ENCODE results near the gene HECTD1. TPM values are rescaled to one million over a fixed set of nuclear protein-coding genes. Genes with fewer than 3 reads are reported as not detected.

HECTD1 gene
- total and polyA plus RNA-seq, 8 donors, result 33.5 to 529 (median 182) TPM

DNA sequence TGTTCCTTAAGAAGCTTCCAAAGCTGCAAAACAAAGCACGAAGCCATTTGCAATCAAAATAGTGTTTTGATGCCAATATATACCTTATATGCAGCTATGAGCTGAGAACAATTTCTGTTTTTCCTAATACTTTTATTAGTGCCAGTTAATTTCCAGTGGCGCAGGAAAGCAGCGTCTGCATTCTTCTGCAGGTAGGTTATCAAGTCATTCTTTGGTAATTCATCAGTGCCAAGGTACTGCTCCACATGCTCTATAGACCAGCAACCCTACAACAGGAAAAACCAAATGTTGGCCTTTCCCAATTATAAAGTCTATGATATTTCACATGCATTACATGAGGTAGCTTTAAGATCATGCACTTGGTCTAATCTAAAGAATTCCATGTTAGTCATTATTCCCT, 93.8 kb downstream of the HECTD1 start:
- no peak for TF ChIP-seq POLR2AphosphoS5 (IDR thresholded peaks at IDR 0.05)
- no peak for TF ChIP-seq EP300 (IDR thresholded peaks at IDR 0.05)
- TF ChIP-seq POLR2A (IDR thresholded peaks at IDR 0.05), result no peak
- no peak for TF ChIP-seq CTCF (IDR thresholded peaks at IDR 0.05)
- no peak overlapping the region for H3K4me3 ChIP-seq
- H3K27ac ChIP-seq, result no peak overlapping the region
- intact Hi-C loops (cut with DNase I; ENCODE audit: low total_unique reads), result no loop called here
- no peak for DNase-seq
- H3K36me3 ChIP-seq, result peaks cover 66 to 100% (median 100%) of the 10 kb centered on the region in 4 donors
- 79 to 97% (median 94%) methylated on average over 3 of the region's 3 CpGs for WGBS, 5 donors
- H3K9me3 ChIP-seq, result no peaks in the 10 kb centered on the region
- no peaks in the 10 kb centered on the region for H3K4me1 ChIP-seq
- no peaks in the 10 kb centered on the region for H3K27me3 ChIP-seq

GRCh38 chr14:31110872-31111271, 96.7 kb downstream of the HECTD1 start:
- 93 to 98% (median 94%) methylated on average over 2 of the region's 2 CpGs for WGBS, 5 donors
- H3K4me3 ChIP-seq, result no peak overlapping the region
- TF ChIP-seq CTCF (IDR thresholded peaks at IDR 0.05) (no peak), POLR2AphosphoS5 (IDR thresholded peaks at IDR 0.05) (no peak), EP300 (IDR thresholded peaks at IDR 0.05) (no peak), POLR2A (IDR thresholded peaks at IDR 0.05) (no peak)
- no peaks in the 10 kb centered on the region for H3K4me1 ChIP-seq
- intact Hi-C loops (cut with DNase I; ENCODE audit: low total_unique reads), result no loop called here
- H3K9me3 ChIP-seq, result no peaks in the 10 kb centered on the region
- H3K36me3 ChIP-seq, result peaks cover 53 to 100% (median 100%) of the 10 kb centered on the region in 4 donors
- DNase-seq, result no peak
- H3K27me3 ChIP-seq, result no peaks in the 10 kb centered on the region
- H3K27ac ChIP-seq, result no peak overlapping the region

DNA sequence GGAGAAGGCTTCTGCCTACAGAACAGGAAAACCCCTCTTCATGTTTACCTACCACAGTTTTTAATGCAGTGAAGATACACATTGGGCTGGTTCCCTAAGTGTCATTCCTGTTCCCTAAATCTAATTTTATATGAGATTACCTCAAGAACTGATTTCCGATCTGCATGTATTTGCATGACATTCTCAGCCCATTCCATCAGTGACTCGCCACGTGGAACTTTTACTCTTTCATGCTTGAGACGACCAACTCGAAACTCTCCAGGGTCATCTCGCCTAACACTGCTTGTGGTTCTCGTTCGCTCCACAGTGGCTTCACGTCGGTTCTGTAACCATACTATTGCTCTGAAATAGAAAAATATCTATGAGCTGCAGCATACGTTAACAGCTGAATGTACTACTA, 98.3 kb downstream of the HECTD1 start:
- Histone ChIP-seq H3K36me3 (peaks cover 58 to 100% (median 100%) of the 10 kb centered on the region in 4 donors), H3K4me1 (no peaks in the 10 kb centered on the region), H3K4me3 (no peak overlapping the region), H3K9me3 (no peaks in the 10 kb centered on the region), H3K27me3 (no peaks in the 10 kb centered on the region), H3K27ac (no peak overlapping the region)
- no peak for DNase-seq
- TF ChIP-seq CTCF (IDR thresholded peaks at IDR 0.05), result no peak
- TF ChIP-seq POLR2A (IDR thresholded peaks at IDR 0.05), result no peak
- no peak for TF ChIP-seq POLR2AphosphoS5 (IDR thresholded peaks at IDR 0.05)
- no peak for TF ChIP-seq EP300 (IDR thresholded peaks at IDR 0.05)
- intact Hi-C loops (cut with DNase I; ENCODE audit: low total_unique reads), result no loop called here
- 91 to 95% (median 94%) methylated on average over 11 of the region's 11 CpGs for WGBS, 5 donors

- DNase-seq, result no peak
- no peak overlapping the region for H3K27ac ChIP-seq
- H3K36me3 ChIP-seq, result peaks cover 67 to 100% (median 100%) of the 10 kb centered on the region in 4 donors
- TF ChIP-seq POLR2A (IDR thresholded peaks at IDR 0.05), result no peak
- no peak for TF ChIP-seq EP300 (IDR thresholded peaks at IDR 0.05)
- TF ChIP-seq POLR2AphosphoS5 (IDR thresholded peaks at IDR 0.05), result no peak
- TF ChIP-seq CTCF (IDR thresholded peaks at IDR 0.05), result no peak
- H3K4me3 ChIP-seq, result no peak overlapping the region
- no peaks in the 10 kb centered on the region for H3K27me3 ChIP-seq
- no peaks in the 10 kb centered on the region for H3K9me3 ChIP-seq
- intact Hi-C loops (cut with DNase I; ENCODE audit: low total_unique reads), result no loop called here
- 75 to 93% (median 84%) methylated on average over 3 of the region's 3 CpGs for WGBS, 5 donors
- no peaks in the 10 kb centered on the region for H3K4me1 ChIP-seq
Measured at GRCh38 chr14:31106768-31107167, 100.8 kb downstream of the HECTD1 start.

All from stomach (tissue), 9 donors.